Common myeloid progenitor, CD34-positive (primary cell): ENCODE measurements around the gene HRH1.

Source experiments
- CTCF ChIA-PET: fragments of 350-600 bp; sonication (Branson Sonifier 250); formaldehyde crosslinking; loops from one replicate; lab custom pipeline; 2021; ENCODE audit warnings: antibody characterized with exemption; lab: Charles Lee
- POLR2A ChIA-PET: fragments of 350-600 bp; sonication (Branson Sonifier 250); formaldehyde crosslinking; loops from one replicate; lab custom pipeline; 2021; ENCODE audit warnings: antibody characterized with exemption; lab: Charles Lee
- DNase-seq, 3 donors: peaks; one replicate each; pipeline versions ENCODE4 v3.0.0 to v3.0.0-alpha.2; 2013
- H3K27ac ChIP-seq, 2 experiments: 1 replicate in 1 of 2; 2 replicates in 1 of 2; pipeline ENCODE4 v1.7.0; 2013; ENCODE audit warnings: inconsistent platforms in 2 of 2, low read length in 2 of 2, mild to moderate bottlenecking in 2 of 2, low read depth in 1 of 2, moderate library complexity in 1 of 2; ENCODE audit not compliant: severe bottlenecking in 2 of 2, insufficient read depth in 1 of 2, poor library complexity in 1 of 2
- H3K27me3 ChIP-seq, 5 experiments: replicated peaks in 2 of 5; 1 replicate in 3 of 5; 2 replicates in 2 of 5; pipeline versions ENCODE4 v1.6.1 to v1.7.0; 2013; ENCODE audit warnings: low read length in 4 of 5, mild to moderate bottlenecking in 2 of 5, moderate library complexity in 2 of 5, inconsistent platforms in 1 of 5; ENCODE audit not compliant: insufficient read depth in 5 of 5, control insufficient read depth in 4 of 5
- H3K36me3 ChIP-seq, 4 experiments: 1 replicate in 2 of 4; 2 replicates in 2 of 4; pipeline versions ENCODE4 v1.6.1 to v1.7.0; 2013; ENCODE audit warnings: low read length in 3 of 4, control low read depth in 1 of 4, mild to moderate bottlenecking in 1 of 4; ENCODE audit not compliant: control insufficient read depth in 4 of 4, insufficient read depth in 4 of 4
- H3K4me1 ChIP-seq, 4 experiments: 1 replicate in 3 of 4; 2 replicates in 1 of 4; pipeline versions ENCODE4 v1.6.1 to v1.7.1; 2013; ENCODE audit warnings: low read length in 3 of 4, mild to moderate bottlenecking in 3 of 4, control low read depth in 1 of 4, inconsistent platforms in 1 of 4, moderate library complexity in 1 of 4; ENCODE audit not compliant: control insufficient read depth in 4 of 4, insufficient read depth in 4 of 4; ENCODE audit errors: control extremely low read depth in 1 of 4
- H3K4me3 ChIP-seq, 7 experiments: 1 replicate in 4 of 7; 2 replicates in 3 of 7; pipeline versions ENCODE4 v1.5.1 to v1.7.0; 2013; ENCODE audit warnings: mild to moderate bottlenecking in 7 of 7, low read length in 6 of 7, moderate library complexity in 6 of 7, inconsistent platforms in 2 of 7, low read depth in 2 of 7, control low read depth in 1 of 7; ENCODE audit not compliant: insufficient read depth in 4 of 7, control insufficient read depth in 1 of 7; ENCODE audit errors: extremely low read depth in 1 of 7
- H3K9me3 ChIP-seq, 5 experiments: 1 replicate in 4 of 5; 2 replicates in 1 of 5; pipeline versions ENCODE4 v1.6.1 to v1.7.1; 2013; ENCODE audit warnings: low read length in 4 of 5, mild to moderate bottlenecking in 2 of 5, inconsistent platforms in 1 of 5, low read depth in 1 of 5, moderate library complexity in 1 of 5; ENCODE audit not compliant: control insufficient read depth in 4 of 5, insufficient read depth in 2 of 5; ENCODE audit errors: control extremely low read depth in 1 of 5
- WGBS: methylation state at CpG from one replicate; pipeline ENCODE4 v1.1.5; 2013; ENCODE audit not compliant: insufficient coverage; 5-methylcytosine and 5-hydroxymethylcytosine counted together

The HRH1 gene

DNA sequence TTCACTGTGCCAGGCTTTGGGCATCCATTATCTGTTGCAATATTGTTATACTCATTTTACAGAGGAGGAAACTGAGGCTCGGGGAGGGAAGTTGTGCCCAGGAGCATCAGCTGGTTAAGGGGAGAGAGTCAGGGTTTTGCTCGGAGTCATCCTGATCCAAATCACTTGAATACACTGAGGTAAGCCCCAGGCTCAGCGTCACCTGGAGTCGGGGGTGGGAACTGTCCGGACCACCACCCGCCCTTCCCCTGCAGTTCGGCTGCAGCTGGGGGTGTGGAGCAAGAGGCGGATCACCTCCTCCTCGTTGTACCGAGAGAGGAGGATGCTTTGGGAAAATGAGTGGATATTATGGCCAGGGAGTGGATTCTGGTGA, 646 bp downstream of the HRH1 start:
- 5% methylated on average over 8 of the region's 10 CpGs for WGBS
- peaks cover 0 to 27% (median 14%) of the 10 kb centered on the region in 4 experiments for H3K4me1 ChIP-seq
- H3K4me3 ChIP-seq, result peak overlapping the region in 6 of 7 experiments; percentile 19 to 65 (median 50)
- peak in 1 of 3 donors; percentile 38 for DNase-seq
- no peak overlapping the region for H3K27ac ChIP-seq
- CTCF ChIA-PET, result interaction anchor here (0.8 to 2.6 kb wide), 9 partner anchors 9 to 179 kb away, joined by 3 to 10 read pairs (median 3); no protein-coding TSS in a partner anchor
- POLR2A ChIA-PET, result interaction anchor here (0.6 to 0.8 kb wide), 3 partner anchors 20 to 322 kb away, joined by 3 read pairs; no protein-coding TSS in a partner anchor
- H3K36me3 ChIP-seq, result no peaks in the 10 kb centered on the region
- H3K9me3 ChIP-seq, result no peaks in the 10 kb centered on the region
- H3K27me3 ChIP-seq, result peaks cover 0 to 46% (median 15%) of the 10 kb centered on the region in 5 experiments

GRCh38 chr3:11155341-11156025, 1.2 kb downstream of the HRH1 start:
- CTCF ChIA-PET, result interaction anchor here (0.8 to 2.6 kb wide), 9 partner anchors 8 to 179 kb away, joined by 3 to 10 read pairs (median 3); no protein-coding TSS in a partner anchor
- H3K27ac ChIP-seq, result no peak overlapping the region
- peak in 2 of 3 donors; percentile 53 to 55 for DNase-seq

GRCh38 chr3:11156026-11156410, 1.7 kb downstream of the HRH1 start:
- H3K4me3 ChIP-seq, result no peak overlapping the region

More at GRCh38 chr3:11155341-11156025, 1.2 kb downstream of the HRH1 start:
- Histone ChIP-seq H3K4me1 (peaks cover 0 to 28% (median 14%) of the 10 kb centered on the region in 4 experiments), H3K9me3 (no peaks in the 10 kb centered on the region), H3K27me3 (peaks cover 0 to 46% (median 15%) of the 10 kb centered on the region in 5 experiments), H3K36me3 (no peaks in the 10 kb centered on the region), H3K4me3 (peak overlapping the region in 1 of 7 experiments; percentile 47)
- 24% methylated on average over 8 of the region's 8 CpGs for WGBS
- POLR2A ChIA-PET, result interaction anchor here (0.6 kb wide), 1 partner anchor 321 kb away, joined by 3 read pairs; no protein-coding TSS in a partner anchor

GRCh38 chr3:11157421-11157820, 3.1 kb downstream of the HRH1 start:
- H3K9me3 ChIP-seq, result no peaks in the 10 kb centered on the region
- POLR2A ChIA-PET, result no interaction called here
- H3K27ac ChIP-seq, result no peak overlapping the region
- CTCF ChIA-PET, result interaction anchor here (0.7 to 1.9 kb wide), 5 partner anchors 10 to 48 kb away, joined by 3 to 13 read pairs (median 3); no protein-coding TSS in a partner anchor
- WGBS, result 97% methylated on average over 5 of the region's 7 CpGs
- no peaks in the 10 kb centered on the region for H3K36me3 ChIP-seq
- H3K4me3 ChIP-seq, result no peak overlapping the region
- H3K27me3 ChIP-seq, result peaks cover 0 to 45% (median 15%) of the 10 kb centered on the region in 5 experiments
- no peak for DNase-seq
- peaks cover 0 to 24% (median 14%) of the 10 kb centered on the region in 4 experiments for H3K4me1 ChIP-seq

More at GRCh38 chr3:11156026-11156410, 1.7 kb downstream of the HRH1 start:
- POLR2A ChIA-PET, result no interaction called here
- CTCF ChIA-PET, result interaction anchor here (1.1 to 2.6 kb wide), 4 partner anchors 9 to 178 kb away, joined by 3 to 10 read pairs (median 4); no protein-coding TSS in a partner anchor
- WGBS, result 92% methylated on average over 3 of the region's 4 CpGs
- Histone ChIP-seq H3K27ac (no peak overlapping the region), H3K9me3 (no peaks in the 10 kb centered on the region), H3K4me1 (peaks cover 0 to 28% (median 14%) of the 10 kb centered on the region in 4 experiments), H3K36me3 (no peaks in the 10 kb centered on the region), H3K27me3 (peaks cover 0 to 46% (median 15%) of the 10 kb centered on the region in 5 experiments)
- DNase-seq, result no peak

DNA sequence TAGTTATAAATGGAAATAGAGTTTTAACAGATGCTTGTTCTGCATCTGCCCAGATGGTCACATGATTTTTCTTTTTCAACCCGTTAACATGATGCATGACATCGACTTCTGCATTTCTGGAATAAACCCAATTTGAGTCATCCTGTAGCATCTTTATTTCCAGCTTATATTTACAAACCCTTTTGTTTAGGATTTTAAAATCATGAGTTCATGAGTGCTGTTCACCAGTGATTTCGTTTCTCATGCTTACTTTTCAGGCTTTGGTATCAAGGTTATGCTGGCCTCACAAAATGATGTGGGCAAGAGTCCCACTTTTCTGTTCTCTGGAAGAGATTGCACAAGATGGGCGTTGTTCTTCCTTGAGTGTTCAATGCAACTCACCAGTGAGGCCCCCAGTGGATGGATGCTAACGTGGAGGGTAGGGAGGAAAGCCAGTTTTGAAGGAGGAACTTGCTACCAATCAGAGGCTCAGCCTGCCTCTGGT, 5.2 kb downstream of the HRH1 start:
- POLR2A ChIA-PET, result no interaction called here
- Histone ChIP-seq H3K9me3 (no peaks in the 10 kb centered on the region), H3K4me3 (no peak overlapping the region), H3K27me3 (peaks cover 0 to 28% (median 12%) of the 10 kb centered on the region in 5 experiments), H3K36me3 (no peaks in the 10 kb centered on the region), H3K27ac (no peak overlapping the region), H3K4me1 (peaks cover 0 to 15% (median 9%) of the 10 kb centered on the region in 4 experiments)
- CTCF ChIA-PET, result no interaction called here
- WGBS, result 36% methylated on average over 4 of the region's 5 CpGs
- peak in 2 of 3 donors; percentile 68 to 74 for DNase-seq

- peaks cover 0 to 7% (median 2%) of the 10 kb centered on the region in 4 experiments for H3K4me1 ChIP-seq
- POLR2A ChIA-PET, result no interaction called here
Measured at GRCh38 chr3:11161666-11162065, 7.4 kb downstream of the HRH1 start.

More at GRCh38 chr3:11161666-11162065, 7.4 kb downstream of the HRH1 start:
- Histone ChIP-seq H3K36me3 (no peaks in the 10 kb centered on the region), H3K27me3 (peaks cover 0 to 7% (median 3%) of the 10 kb centered on the region in 5 experiments), H3K9me3 (no peaks in the 10 kb centered on the region), H3K4me3 (no peak overlapping the region), H3K27ac (no peak overlapping the region)
- CTCF ChIA-PET, result interaction anchor here (1.0 kb wide), 1 partner anchor 12 kb away, joined by 3 read pairs; no protein-coding TSS in a partner anchor
- DNase-seq, result no peak
- WGBS, result 94% methylated on average over 6 of the region's 7 CpGs
